Loucy (cell line): ENCODE data around the gene FHIT.

ENCODE experiments used
- H2AFZ ChIP-seq: fragments of 200-600 bp; sonication (generic); 2 replicates; pipeline ENCODE4 v1.6.0; 2016; ENCODE audit warnings: antibody characterized with exemption, mild to moderate bottlenecking, low read length, moderate library complexity
- H3F3A ChIP-seq: fragments of 200-600 bp; 2 replicates; pipeline ENCODE4 v1.6.0; 2016; ENCODE audit warnings: antibody characterized with exemption, low read depth, mild to moderate bottlenecking
- H3K27me3 ChIP-seq: fragments of 200-600 bp; sonication (generic); 2 replicates; pipeline ENCODE4 v1.6.1; 2014; ENCODE audit warnings: low read length, mild to moderate bottlenecking; ENCODE audit not compliant: insufficient read depth, poor library complexity, severe bottlenecking
- H3K36me3 ChIP-seq: fragments of 200-600 bp; sonication (generic); 2 replicates; pipeline ENCODE4 v1.6.1; 2016; ENCODE audit warnings: low read length; ENCODE audit not compliant: insufficient read depth
- H3K4me1 ChIP-seq: fragments of 200-600 bp; sonication (generic); 2 replicates; pipeline ENCODE4 v1.5.1; 2014; ENCODE audit warnings: low read length, mild to moderate bottlenecking; ENCODE audit not compliant: insufficient read depth, poor library complexity, severe bottlenecking
- H3K4me2 ChIP-seq: fragments of 200-600 bp; sonication (generic); 2 replicates; pipeline ENCODE4 v1.6.0; 2014; ENCODE audit warnings: antibody characterized with exemption, low read length, low read depth, mild to moderate bottlenecking; ENCODE audit not compliant: poor library complexity, severe bottlenecking
- H3K4me3 ChIP-seq: fragments of 200-600 bp; sonication (generic); 2 replicates; pipeline ENCODE4 v1.5.1; 2014; ENCODE audit warnings: low read length, mild to moderate bottlenecking, mixed read lengths; ENCODE audit not compliant: poor library complexity, severe bottlenecking
- H3K79me2 ChIP-seq: fragments of 200-600 bp; sonication (generic); 2 replicates; pipeline ENCODE4 v1.6.1; 2014; ENCODE audit warnings: low read length; ENCODE audit not compliant: insufficient read depth
- H3K9ac ChIP-seq: fragments of 200-600 bp; sonication (generic); 2 replicates; pipeline ENCODE4 v1.6.0; 2014; ENCODE audit warnings: mild to moderate bottlenecking, low read depth, low read length, moderate library complexity; ENCODE audit not compliant: poor library complexity, severe bottlenecking
- H3K9me2 ChIP-seq: fragments of 200-600 bp; sonication (generic); replicated peaks from 2 replicates; pipeline ENCODE4 v1.6.1; 2016; ENCODE audit warnings: low read depth, low read length, mixed read lengths
- H3K9me3 ChIP-seq: fragments of 200-600 bp; sonication (generic); 2 replicates; pipeline ENCODE4 v1.6.1; 2014; ENCODE audit warnings: mild to moderate bottlenecking, antibody characterized with exemption, low read length, low read depth; ENCODE audit not compliant: insufficient read depth
- H4K20me1 ChIP-seq: fragments of 200-600 bp; sonication (generic); 2 replicates; pipeline ENCODE4 v1.6.0; 2014; ENCODE audit warnings: antibody characterized with exemption, low read length, mild to moderate bottlenecking; ENCODE audit not compliant: insufficient read depth, poor library complexity, severe bottlenecking
- EZH2phosphoT487 ChIP-seq: fragments of 200-600 bp; IDR thresholded peaks from 2 replicates; pipeline ENCODE4 v1.6.1; 2018; ENCODE audit warnings: antibody characterized with exemption, mild to moderate bottlenecking, moderate library complexity, borderline replicate concordance
- TF ChIP-seq, protein P1 (sequence below): fragments of 200-600 bp; sonication (generic); conservative IDR thresholded peaks from 2 replicates; pipeline ENCODE4 v1.5.1; 2014; ENCODE audit warnings: mild to moderate bottlenecking, antibody characterized with exemption, low read length

Gene FHIT

DNA sequence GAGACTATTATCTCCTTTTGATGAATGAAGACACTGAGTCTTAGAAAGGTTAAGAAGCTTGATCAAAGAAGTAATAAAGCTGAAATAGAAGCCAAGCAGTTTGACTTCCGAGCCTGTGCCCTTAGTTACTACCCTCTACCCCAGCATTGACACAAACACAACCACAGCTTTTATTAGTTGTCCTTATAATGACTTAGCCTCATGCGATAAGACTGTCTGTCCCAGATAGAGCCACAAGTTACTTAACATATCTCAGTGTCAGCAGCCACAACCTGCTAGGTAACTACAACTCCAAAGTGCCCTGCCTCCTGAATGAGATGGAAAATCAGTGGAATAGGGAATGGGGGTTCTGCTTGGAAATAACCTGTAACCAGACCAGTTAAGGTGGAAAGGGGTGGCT is 1419.9 kb downstream of the FHIT start:
- Histone ChIP-seq H4K20me1 (no peaks in the 10 kb centered on the region), H3K4me3 (no peak overlapping the region), H3K9ac (no peak overlapping the region), H3K4me1 (no peaks in the 10 kb centered on the region), H2AFZ (no peak overlapping the region), H3K9me3 (no peaks in the 10 kb centered on the region), H3K4me2 (no peak overlapping the region), H3K9me2 (no peaks in the 10 kb centered on the region), H3K27me3 (no peaks in the 10 kb centered on the region), H3F3A (no peaks in the 10 kb centered on the region), H3K79me2 (no peaks in the 10 kb centered on the region), H3K36me3 (no peaks in the 10 kb centered on the region)
- TF ChIP-seq, protein P1, sequence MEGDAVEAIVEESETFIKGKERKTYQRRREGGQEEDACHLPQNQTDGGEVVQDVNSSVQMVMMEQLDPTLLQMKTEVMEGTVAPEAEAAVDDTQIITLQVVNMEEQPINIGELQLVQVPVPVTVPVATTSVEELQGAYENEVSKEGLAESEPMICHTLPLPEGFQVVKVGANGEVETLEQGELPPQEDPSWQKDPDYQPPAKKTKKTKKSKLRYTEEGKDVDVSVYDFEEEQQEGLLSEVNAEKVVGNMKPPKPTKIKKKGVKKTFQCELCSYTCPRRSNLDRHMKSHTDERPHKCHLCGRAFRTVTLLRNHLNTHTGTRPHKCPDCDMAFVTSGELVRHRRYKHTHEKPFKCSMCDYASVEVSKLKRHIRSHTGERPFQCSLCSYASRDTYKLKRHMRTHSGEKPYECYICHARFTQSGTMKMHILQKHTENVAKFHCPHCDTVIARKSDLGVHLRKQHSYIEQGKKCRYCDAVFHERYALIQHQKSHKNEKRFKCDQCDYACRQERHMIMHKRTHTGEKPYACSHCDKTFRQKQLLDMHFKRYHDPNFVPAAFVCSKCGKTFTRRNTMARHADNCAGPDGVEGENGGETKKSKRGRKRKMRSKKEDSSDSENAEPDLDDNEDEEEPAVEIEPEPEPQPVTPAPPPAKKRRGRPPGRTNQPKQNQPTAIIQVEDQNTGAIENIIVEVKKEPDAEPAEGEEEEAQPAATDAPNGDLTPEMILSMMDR = no peak
- no peak for TF ChIP-seq EZH2phosphoT487

DNA sequence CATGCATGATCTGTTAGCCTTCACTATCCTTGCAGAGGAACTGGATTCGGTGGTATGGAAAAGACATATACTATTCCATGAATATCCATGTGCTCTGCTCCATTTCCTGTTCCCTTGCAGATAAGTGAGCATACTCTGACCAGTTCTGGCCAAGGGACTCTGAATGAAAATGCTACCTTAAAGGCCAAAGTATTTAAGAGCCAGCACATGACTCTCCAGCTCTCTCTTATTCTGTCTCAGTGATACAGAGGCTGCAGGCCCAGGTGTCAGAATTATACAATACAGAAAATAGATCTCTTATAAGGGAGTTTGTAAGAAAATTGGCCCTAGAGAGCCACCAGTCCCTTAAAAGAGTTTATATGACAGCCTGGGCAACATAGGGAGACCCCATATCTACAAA is 1421.7 kb downstream of the FHIT start:
- Histone ChIP-seq H3K36me3 (no peaks in the 10 kb centered on the region), H3K27me3 (no peaks in the 10 kb centered on the region), H3K4me2 (no peak overlapping the region), H3K4me3 (no peak overlapping the region), H3K9me2 (no peaks in the 10 kb centered on the region), H3K4me1 (no peaks in the 10 kb centered on the region), H3K79me2 (no peaks in the 10 kb centered on the region), H3K9ac (no peak overlapping the region), H3K9me3 (no peaks in the 10 kb centered on the region), H4K20me1 (no peaks in the 10 kb centered on the region), H2AFZ (no peak overlapping the region), H3F3A (no peaks in the 10 kb centered on the region)
- TF ChIP-seq EZH2phosphoT487 = no peak
- TF ChIP-seq, protein P1 = no peak

DNA sequence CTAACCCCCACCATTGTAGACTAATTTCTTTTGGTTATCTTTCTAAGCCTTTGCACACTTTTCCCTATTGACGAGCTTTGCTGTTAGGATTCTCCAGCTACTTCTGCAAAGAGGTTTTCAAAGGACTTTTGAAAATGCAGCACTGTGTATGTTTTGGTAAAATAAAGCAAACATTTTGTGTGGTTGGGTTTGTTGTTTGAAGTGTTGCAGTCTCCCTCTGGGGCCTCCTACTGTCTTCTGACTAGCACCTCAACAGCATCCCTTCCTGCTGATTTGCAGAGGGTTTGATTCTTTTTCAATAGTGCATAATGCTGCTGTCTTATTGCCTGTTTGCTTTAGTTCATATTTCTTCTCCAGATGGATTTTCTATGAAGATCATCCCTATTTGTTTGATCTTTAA is 1426.4 kb downstream of the FHIT start:
- Histone ChIP-seq H3K4me3 (no peak overlapping the region), H3K9me2 (no peaks in the 10 kb centered on the region), H3K27me3 (no peaks in the 10 kb centered on the region), H2AFZ (no peak overlapping the region), H3K9ac (no peak overlapping the region), H3K9me3 (no peaks in the 10 kb centered on the region), H4K20me1 (no peaks in the 10 kb centered on the region), H3K4me1 (peaks cover 7% of the 10 kb centered on the region), H3K4me2 (no peak overlapping the region), H3F3A (no peaks in the 10 kb centered on the region), H3K36me3 (no peaks in the 10 kb centered on the region), H3K79me2 (no peaks in the 10 kb centered on the region)
- TF ChIP-seq, protein P1 = no peak
- TF ChIP-seq EZH2phosphoT487 = no peak
